Neutrophil (primary cell): ENCODE results near the gene TNFRSF6B.

Source experiments
- H3K27ac ChIP-seq: fragments of 200-600 bp; sonication (generic); 2 replicates; pipeline ENCODE4 v1.5.1; 2016; ENCODE audit warnings: mild to moderate bottlenecking, moderate library complexity
- H3K27me3 ChIP-seq: fragments of 200-600 bp; sonication (generic); 2 replicates; pipeline ENCODE4 v1.6.0; 2016; ENCODE audit warnings: mild to moderate bottlenecking
- H3K36me3 ChIP-seq: fragments of 200-600 bp; sonication (generic); 2 replicates; pipeline ENCODE4 v1.5.1; 2017
- H3K4me1 ChIP-seq, 2 experiments: fragments of 200-600 bp in 1 of 2; sonication (generic) in 1 of 2; 1 replicate in 1 of 2; 2 replicates in 1 of 2; pipeline versions ENCODE4 v1.5.1 to v1.6.1; 2013 to 2016; ENCODE audit warnings: low read depth in 1 of 2, low read length in 1 of 2, mild to moderate bottlenecking in 1 of 2, moderate library complexity in 1 of 2; ENCODE audit not compliant: control insufficient read depth in 1 of 2, insufficient read depth in 1 of 2
- H3K4me3 ChIP-seq, 2 experiments: fragments of 200-600 bp in 1 of 2; sonication (generic) in 1 of 2; 1 replicate in 1 of 2; 2 replicates in 1 of 2; pipeline ENCODE4 v1.5.1; 2013 to 2016; ENCODE audit warnings: low read depth in 1 of 2, low read length in 1 of 2, mild to moderate bottlenecking in 1 of 2, moderate library complexity in 1 of 2
- H3K9me3 ChIP-seq: fragments of 200-600 bp; sonication (generic); 2 replicates; pipeline ENCODE4 v1.5.1; 2016
- CTCF ChIP-seq: fragments of 200-600 bp; sonication (generic); IDR thresholded peaks from 2 replicates; pipeline ENCODE4 v1.5.1; 2016; ENCODE audit warnings: antibody characterized with exemption

TNFRSF6B gene

GRCh38 chr20:63699466-63700198, 3.2 kb downstream of the TNFRSF6B start:
- Histone ChIP-seq H3K4me3 (no peak overlapping the region), H3K27ac (no peak overlapping the region), H3K9me3 (no peaks in the 10 kb centered on the region), H3K27me3 (peaks cover 21% of the 10 kb centered on the region), H3K4me1 (peaks cover 0 to 4% of the 10 kb centered on the region in 2 experiments), H3K36me3 (peaks cover 62% of the 10 kb centered on the region)
- no peak for TF ChIP-seq CTCF

- Histone ChIP-seq H3K27ac (no peak overlapping the region), H3K4me3 (no peak overlapping the region), H3K36me3 (peaks cover 62% of the 10 kb centered on the region)
Observed at GRCh38 chr20:63700199-63701050, 4.0 kb downstream of the TNFRSF6B start.

GRCh38 chr20:63701051-63701328, 4.5 kb downstream of the TNFRSF6B start:
- H3K4me1 ChIP-seq, result peaks cover 0 to 4% of the 10 kb centered on the region in 2 experiments
- no peak overlapping the region for H3K4me3 ChIP-seq
- H3K36me3 ChIP-seq, result peaks cover 65% of the 10 kb centered on the region
- no peak overlapping the region for H3K27ac ChIP-seq
- peaks cover 18% of the 10 kb centered on the region for H3K27me3 ChIP-seq
- H3K9me3 ChIP-seq, result no peaks in the 10 kb centered on the region
- TF ChIP-seq CTCF, result no peak

More at GRCh38 chr20:63700199-63701050, 4.0 kb downstream of the TNFRSF6B start:
- no peaks in the 10 kb centered on the region for H3K9me3 ChIP-seq
- H3K4me1 ChIP-seq, result peaks cover 0 to 4% of the 10 kb centered on the region in 2 experiments
- TF ChIP-seq CTCF, result no peak
- H3K27me3 ChIP-seq, result peaks cover 21% of the 10 kb centered on the region

- TF ChIP-seq CTCF, result no peak
- no peaks in the 10 kb centered on the region for H3K9me3 ChIP-seq
- H3K4me1 ChIP-seq, result peaks cover 3 to 6% of the 10 kb centered on the region in 2 experiments
- H3K36me3 ChIP-seq, result peaks cover 69% of the 10 kb centered on the region
- H3K27ac ChIP-seq, result no peak overlapping the region
- H3K4me3 ChIP-seq, result no peak overlapping the region
- H3K27me3 ChIP-seq, result peaks cover 13% of the 10 kb centered on the region
Observed at GRCh38 chr20:63701329-63702035, 5.0 kb downstream of the TNFRSF6B start.

- H3K27ac ChIP-seq, result no peak overlapping the region
Observed at GRCh38 chr20:63702036-63702665, 5.7 kb downstream of the TNFRSF6B start.

More at GRCh38 chr20:63702036-63702665, 5.7 kb downstream of the TNFRSF6B start:
- H3K4me1 ChIP-seq, result peaks cover 9% of the 10 kb centered on the region in 2 experiments
- H3K4me3 ChIP-seq, result no peak overlapping the region
- H3K27me3 ChIP-seq, result peaks cover 7% of the 10 kb centered on the region
- no peaks in the 10 kb centered on the region for H3K9me3 ChIP-seq
- peaks cover 69% of the 10 kb centered on the region for H3K36me3 ChIP-seq
- no peak for TF ChIP-seq CTCF
